ENCODE measurements around the gene TEKT3.

DNA sequence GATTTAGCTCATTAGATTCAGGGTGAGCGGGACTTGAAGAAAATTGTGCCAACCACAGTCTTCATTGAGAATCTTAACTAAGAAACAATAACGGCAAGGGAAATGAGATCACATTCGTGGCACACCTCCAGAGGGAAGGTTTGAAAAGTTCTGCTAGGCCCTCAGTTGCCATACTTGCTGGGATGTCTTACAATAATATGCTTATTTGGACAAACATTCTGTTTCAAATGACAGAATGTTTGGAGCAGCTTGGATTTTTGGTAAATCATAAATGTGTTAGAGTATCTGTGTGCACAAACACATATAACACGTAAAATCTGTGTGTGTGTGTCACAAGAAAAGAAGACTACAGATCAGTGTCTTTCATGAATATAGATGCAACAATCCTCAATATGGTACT is 24.6 kb upstream of the TEKT3 start:
- TF ChIP-seq, protein P1, sequence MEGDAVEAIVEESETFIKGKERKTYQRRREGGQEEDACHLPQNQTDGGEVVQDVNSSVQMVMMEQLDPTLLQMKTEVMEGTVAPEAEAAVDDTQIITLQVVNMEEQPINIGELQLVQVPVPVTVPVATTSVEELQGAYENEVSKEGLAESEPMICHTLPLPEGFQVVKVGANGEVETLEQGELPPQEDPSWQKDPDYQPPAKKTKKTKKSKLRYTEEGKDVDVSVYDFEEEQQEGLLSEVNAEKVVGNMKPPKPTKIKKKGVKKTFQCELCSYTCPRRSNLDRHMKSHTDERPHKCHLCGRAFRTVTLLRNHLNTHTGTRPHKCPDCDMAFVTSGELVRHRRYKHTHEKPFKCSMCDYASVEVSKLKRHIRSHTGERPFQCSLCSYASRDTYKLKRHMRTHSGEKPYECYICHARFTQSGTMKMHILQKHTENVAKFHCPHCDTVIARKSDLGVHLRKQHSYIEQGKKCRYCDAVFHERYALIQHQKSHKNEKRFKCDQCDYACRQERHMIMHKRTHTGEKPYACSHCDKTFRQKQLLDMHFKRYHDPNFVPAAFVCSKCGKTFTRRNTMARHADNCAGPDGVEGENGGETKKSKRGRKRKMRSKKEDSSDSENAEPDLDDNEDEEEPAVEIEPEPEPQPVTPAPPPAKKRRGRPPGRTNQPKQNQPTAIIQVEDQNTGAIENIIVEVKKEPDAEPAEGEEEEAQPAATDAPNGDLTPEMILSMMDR (IDR thresholded peaks at IDR 0.05): no peak
- no peak for TF ChIP-seq ZFX (IDR thresholded peaks at IDR 0.05; ENCODE audit: borderline replicate concordance)
